HepG2 (cell line): ENCODE measurements around the gene MST1. TPM values are rescaled to one million over a fixed set of nuclear protein-coding genes. Genes with fewer than 3 reads are reported as not detected.

Experiments
- ARID2 ChIP-seq: sonication (generic); formaldehyde crosslinking; IDR thresholded peaks from 2 replicates; pipeline ENCODE4 v1.8.1; 2022; ENCODE audit warnings: mild to moderate bottlenecking, missing genetic modification reagents, borderline replicate concordance
- ATF7-NPFF ChIP-seq: sonication (generic); formaldehyde crosslinking; IDR thresholded peaks from 2 replicates; pipeline ENCODE4 v1.8.1; 2023; ENCODE audit warnings: mild to moderate bottlenecking, low read depth, missing genetic modification reagents, moderate library complexity
- GATA4 ChIP-seq: sonication (generic); IDR thresholded peaks from 2 replicates; pipeline ENCODE4 v1.6.1; 2016; ENCODE audit warnings: antibody characterized with exemption, low read depth, borderline replicate concordance
- HMG20B ChIP-seq: conservative IDR thresholded peaks from 2 replicates; pipeline ENCODE4 v1.6.1; 2016; ENCODE audit warnings: missing genetic modification reagents, missing compliant biosample characterization
- HOXA9 ChIP-seq: sonication (generic); formaldehyde crosslinking; IDR thresholded peaks from 2 replicates; pipeline ENCODE4 v1.8.1; 2022; ENCODE audit warnings: missing genetic modification reagents, mild to moderate bottlenecking, moderate library complexity, borderline replicate concordance
- IRX3 ChIP-seq: sonication (generic); formaldehyde crosslinking; IDR thresholded peaks from 2 replicates; pipeline ENCODE4 v1.8.1; 2023; ENCODE audit warnings: mild to moderate bottlenecking, low read depth, missing genetic modification reagents, borderline replicate concordance
- KMT2A ChIP-seq: sonication (generic); formaldehyde crosslinking; IDR thresholded peaks from 2 replicates; pipeline ENCODE4 v1.4.0; 2020; ENCODE audit warnings: missing genetic modification reagents
- NR1H2 ChIP-seq: sonication (generic); formaldehyde crosslinking; IDR thresholded peaks from 2 replicates; pipeline ENCODE4 v1.8.1; 2022; ENCODE audit warnings: low read depth, missing genetic modification reagents, borderline replicate concordance
- POLR2A ChIP-seq, 2 experiments: IDR thresholded peaks; 2 replicates each; pipeline ENCODE4 v1.6.1; 2011; ENCODE audit warnings: low read depth in 2 of 2, low read length in 2 of 2, mild to moderate bottlenecking in 1 of 2, moderate library complexity in 1 of 2; ENCODE audit not compliant: insufficient read depth in 1 of 2
- RAD51 ChIP-seq: fragments of 450-650 bp; IDR thresholded peaks from 2 replicates; pipeline ENCODE4 v1.6.1; 2016; ENCODE audit warnings: borderline replicate concordance
- RBFOX2 ChIP-seq: fragments of 200-400 bp; formaldehyde crosslinking; IDR thresholded peaks from 2 replicates; pipeline ENCODE4 v1.6.1; 2017; ENCODE audit warnings: low read depth, mild to moderate bottlenecking, low read length
- SIN3A ChIP-seq: IDR thresholded peaks from 2 replicates; pipeline ENCODE4 v1.6.1; 2011; ENCODE audit warnings: low read depth, mild to moderate bottlenecking, control low read depth, low read length, borderline replicate concordance
- TGIF2 ChIP-seq: IDR thresholded peaks from 2 replicates; pipeline ENCODE4 v1.6.1; 2016; ENCODE audit warnings: control low read depth, missing compliant biosample characterization
- ZNF296 ChIP-seq: sonication (generic); formaldehyde crosslinking; conservative IDR thresholded peaks from 2 replicates; pipeline ENCODE4 v1.5.0; 2020; ENCODE audit warnings: mild to moderate bottlenecking, missing genetic modification reagents
- ZNF572 ChIP-seq: sonication (generic); formaldehyde crosslinking; IDR thresholded peaks from 2 replicates; pipeline ENCODE4 v1.5.1; 2020; ENCODE audit warnings: mild to moderate bottlenecking, missing genetic modification reagents
- polyA plus RNA-seq, 8 experiments: library from polyadenylated mRNA; depleted of rRNA in 3 of 8; stranded (reverse) in 7 of 8; unstranded in 1 of 8; fragments of >200 nt; fragmentation: Illumina TruSeq in 4 of 8; extraction: Trizol in 4 of 8; gene quantifications; 2 replicates each; pipeline versions ENCODE4 v1.2.1 to v1.2.3, GENCODE V29; 2011 to 2016; ENCODE audit warnings: low read depth in 4 of 8, missing spikeins in 1 of 8, mixed read lengths in 1 of 8; ENCODE audit not compliant: insufficient read depth in 1 of 8
- total RNA-seq, 5 experiments: library from RNA; depleted of rRNA; stranded (reverse); fragments of >200 nt; fragmentation: Illumina TruSeq; extraction: Trizol; gene quantifications; 2 replicates each; pipeline ENCODE4 v1.2.3, GENCODE V29; 2016; ENCODE audit warnings: low read depth in 1 of 5
- TF ChIP-seq, protein P1 (sequence below): fragments of 450-650 bp; IDR thresholded peaks from 2 replicates; pipeline ENCODE4 v1.6.1; 2016
- TF ChIP-seq, protein P2 (sequence below): sonication (generic); formaldehyde crosslinking; IDR thresholded peaks from 2 replicates; pipeline ENCODE4 v1.5.0; 2020; ENCODE audit warnings: missing genetic modification reagents
- TF ChIP-seq, protein P3 (sequence below): sonication (generic); formaldehyde crosslinking; IDR thresholded peaks from 2 replicates; pipeline ENCODE4 v1.5.1; 2020; ENCODE audit warnings: mild to moderate bottlenecking, missing genetic modification reagents, moderate library complexity
- TF ChIP-seq, protein P4 (sequence below): sonication (generic); formaldehyde crosslinking; IDR thresholded peaks from 2 replicates; pipeline ENCODE4 v1.5.0; 2020; ENCODE audit warnings: mild to moderate bottlenecking, missing genetic modification reagents
- TF ChIP-seq, protein P5 (sequence below): sonication (generic); formaldehyde crosslinking; IDR thresholded peaks from 2 replicates; pipeline ENCODE4 v1.8.0; 2022; ENCODE audit warnings: missing genetic modification reagents, mild to moderate bottlenecking, borderline replicate concordance
- TF ChIP-seq, protein P6 (sequence below), 2 experiments: sonication (generic) in 1 of 2; formaldehyde crosslinking in 1 of 2; IDR thresholded peaks; 2 replicates each; pipeline versions ENCODE4 v1.5.1 to v1.6.1; 2011 to 2020; ENCODE audit warnings: borderline replicate concordance in 1 of 2, low read depth in 1 of 2, low read length in 1 of 2, mild to moderate bottlenecking in 1 of 2, missing genetic modification reagents in 1 of 2, moderate library complexity in 1 of 2

MST1 gene
- total and polyA plus RNA-seq, 2 of the 13 experiments (the other 11 are each of a cell fraction or from before 2014, with no cell fraction given), result 189 to 452 TPM

DNA sequence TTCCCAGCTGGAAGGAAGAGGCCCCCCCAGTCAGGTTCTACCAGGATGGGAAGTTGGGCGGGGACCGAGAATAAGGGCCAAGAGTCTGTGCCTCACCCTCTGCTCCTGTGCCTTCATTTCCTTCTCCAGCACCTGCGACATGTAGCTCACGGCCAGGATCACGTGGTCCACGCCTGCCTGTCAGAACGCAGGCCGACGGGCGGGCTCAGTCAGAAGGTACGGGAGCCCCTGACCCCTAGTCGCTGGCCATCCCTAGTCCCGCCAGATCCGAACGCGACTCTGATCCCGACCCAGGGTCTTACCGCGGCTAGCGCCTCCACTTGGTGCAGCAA lies 34.0 kb upstream of the MST1 start (continued):
- no peak; the same call in 1 of the 2 replicates for TF ChIP-seq ATF7-NPFF
- peak; percentile 3; the same call in 1 of the 2 replicates for TF ChIP-seq IRX3 (CRISPR knock-in tag)
- no peak for TF ChIP-seq RBFOX2
- peak; percentile 47 for TF ChIP-seq TGIF2 (CRISPR knock-in tag)
- TF ChIP-seq RAD51, result peak; percentile 75; the same call in 1 of the 2 replicates
- no peak for TF ChIP-seq HMG20B (CRISPR knock-in tag)
- TF ChIP-seq, protein P1, sequence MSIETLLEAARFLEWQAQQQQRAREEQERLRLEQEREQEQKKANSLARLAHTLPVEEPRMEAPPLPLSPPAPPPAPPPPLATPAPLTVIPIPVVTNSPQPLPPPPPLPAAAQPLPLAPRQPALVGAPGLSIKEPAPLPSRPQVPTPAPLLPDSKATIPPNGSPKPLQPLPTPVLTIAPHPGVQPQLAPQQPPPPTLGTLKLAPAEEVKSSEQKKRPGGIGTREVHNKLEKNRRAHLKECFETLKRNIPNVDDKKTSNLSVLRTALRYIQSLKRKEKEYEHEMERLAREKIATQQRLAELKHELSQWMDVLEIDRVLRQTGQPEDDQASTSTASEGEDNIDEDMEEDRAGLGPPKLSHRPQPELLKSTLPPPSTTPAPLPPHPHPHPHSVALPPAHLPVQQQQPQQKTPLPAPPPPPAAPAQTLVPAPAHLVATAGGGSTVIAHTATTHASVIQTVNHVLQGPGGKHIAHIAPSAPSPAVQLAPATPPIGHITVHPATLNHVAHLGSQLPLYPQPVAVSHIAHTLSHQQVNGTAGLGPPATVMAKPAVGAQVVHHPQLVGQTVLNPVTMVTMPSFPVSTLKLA, result 0 out of 2 replicates have a peak, but pooled peaks have one; percentile 7
- TF ChIP-seq ZNF572 (CRISPR knock-in tag), result 0 out of 2 replicates have a peak, but pooled peaks have one; percentile 60
- no peak for TF ChIP-seq GATA4
- no peak for TF ChIP-seq ARID2 (CRISPR knock-in tag)
- TF ChIP-seq, protein P2, sequence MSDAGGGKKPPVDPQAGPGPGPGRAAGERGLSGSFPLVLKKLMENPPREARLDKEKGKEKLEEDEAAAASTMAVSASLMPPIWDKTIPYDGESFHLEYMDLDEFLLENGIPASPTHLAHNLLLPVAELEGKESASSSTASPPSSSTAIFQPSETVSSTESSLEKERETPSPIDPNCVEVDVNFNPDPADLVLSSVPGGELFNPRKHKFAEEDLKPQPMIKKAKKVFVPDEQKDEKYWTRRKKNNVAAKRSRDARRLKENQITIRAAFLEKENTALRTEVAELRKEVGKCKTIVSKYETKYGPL (CRISPR knock-in tag), result no peak
- TF ChIP-seq POLR2A (IDR thresholded peaks at IDR 0.05; ENCODE audit: insufficient read depth in 1 of 2, low read depth in 2 of 2, low read length in 2 of 2), result peak in 1 of 2 experiments; percentile 37; a peak in 1 of 4 replicates
- 0 out of 2 replicates have a peak, but pooled peaks have one; percentile 51 for TF ChIP-seq HOXA9 (CRISPR knock-in tag)
- TF ChIP-seq, protein P3, sequence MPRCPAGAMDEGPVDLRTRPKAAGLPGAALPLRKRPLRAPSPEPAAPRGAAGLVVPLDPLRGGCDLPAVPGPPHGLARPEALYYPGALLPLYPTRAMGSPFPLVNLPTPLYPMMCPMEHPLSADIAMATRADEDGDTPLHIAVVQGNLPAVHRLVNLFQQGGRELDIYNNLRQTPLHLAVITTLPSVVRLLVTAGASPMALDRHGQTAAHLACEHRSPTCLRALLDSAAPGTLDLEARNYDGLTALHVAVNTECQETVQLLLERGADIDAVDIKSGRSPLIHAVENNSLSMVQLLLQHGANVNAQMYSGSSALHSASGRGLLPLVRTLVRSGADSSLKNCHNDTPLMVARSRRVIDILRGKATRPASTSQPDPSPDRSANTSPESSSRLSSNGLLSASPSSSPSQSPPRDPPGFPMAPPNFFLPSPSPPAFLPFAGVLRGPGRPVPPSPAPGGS (CRISPR knock-in tag), result no peak
- TF ChIP-seq, protein P4, sequence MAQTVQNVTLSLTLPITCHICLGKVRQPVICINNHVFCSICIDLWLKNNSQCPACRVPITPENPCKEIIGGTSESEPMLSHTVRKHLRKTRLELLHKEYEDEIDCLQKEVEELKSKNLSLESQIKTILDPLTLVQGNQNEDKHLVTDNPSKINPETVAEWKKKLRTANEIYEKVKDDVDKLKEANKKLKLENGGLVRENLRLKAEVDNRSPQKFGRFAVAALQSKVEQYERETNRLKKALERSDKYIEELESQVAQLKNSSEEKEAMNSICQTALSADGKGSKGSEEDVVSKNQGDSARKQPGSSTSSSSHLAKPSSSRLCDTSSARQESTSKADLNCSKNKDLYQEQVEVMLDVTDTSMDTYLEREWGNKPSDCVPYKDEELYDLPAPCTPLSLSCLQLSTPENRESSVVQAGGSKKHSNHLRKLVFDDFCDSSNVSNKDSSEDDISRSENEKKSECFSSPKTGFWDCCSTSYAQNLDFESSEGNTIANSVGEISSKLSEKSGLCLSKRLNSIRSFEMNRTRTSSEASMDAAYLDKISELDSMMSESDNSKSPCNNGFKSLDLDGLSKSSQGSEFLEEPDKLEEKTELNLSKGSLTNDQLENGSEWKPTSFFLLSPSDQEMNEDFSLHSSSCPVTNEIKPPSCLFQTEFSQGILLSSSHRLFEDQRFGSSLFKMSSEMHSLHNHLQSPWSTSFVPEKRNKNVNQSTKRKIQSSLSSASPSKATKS (CRISPR knock-in tag), result no peak
- 0 out of 2 replicates have a peak, but pooled peaks have one; percentile 41 for TF ChIP-seq NR1H2
- TF ChIP-seq, protein P5, sequence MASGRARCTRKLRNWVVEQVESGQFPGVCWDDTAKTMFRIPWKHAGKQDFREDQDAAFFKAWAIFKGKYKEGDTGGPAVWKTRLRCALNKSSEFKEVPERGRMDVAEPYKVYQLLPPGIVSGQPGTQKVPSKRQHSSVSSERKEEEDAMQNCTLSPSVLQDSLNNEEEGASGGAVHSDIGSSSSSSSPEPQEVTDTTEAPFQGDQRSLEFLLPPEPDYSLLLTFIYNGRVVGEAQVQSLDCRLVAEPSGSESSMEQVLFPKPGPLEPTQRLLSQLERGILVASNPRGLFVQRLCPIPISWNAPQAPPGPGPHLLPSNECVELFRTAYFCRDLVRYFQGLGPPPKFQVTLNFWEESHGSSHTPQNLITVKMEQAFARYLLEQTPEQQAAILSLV (CRISPR knock-in tag), result 0 out of 2 replicates have a peak, but pooled peaks have one; percentile 1
- TF ChIP-seq, protein P6, sequence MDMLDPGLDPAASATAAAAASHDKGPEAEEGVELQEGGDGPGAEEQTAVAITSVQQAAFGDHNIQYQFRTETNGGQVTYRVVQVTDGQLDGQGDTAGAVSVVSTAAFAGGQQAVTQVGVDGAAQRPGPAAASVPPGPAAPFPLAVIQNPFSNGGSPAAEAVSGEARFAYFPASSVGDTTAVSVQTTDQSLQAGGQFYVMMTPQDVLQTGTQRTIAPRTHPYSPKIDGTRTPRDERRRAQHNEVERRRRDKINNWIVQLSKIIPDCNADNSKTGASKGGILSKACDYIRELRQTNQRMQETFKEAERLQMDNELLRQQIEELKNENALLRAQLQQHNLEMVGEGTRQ (IDR thresholded peaks at IDR 0.05; ENCODE audit: low read depth, low read length), result peak; percentile 75
- TF ChIP-seq, protein P6 (CRISPR knock-in tag; IDR thresholded peaks at IDR 0.05; ENCODE audit: borderline replicate concordance), result peak; percentile 71; the same call in 1 of the 2 replicates
- TF ChIP-seq KMT2A (CRISPR knock-in tag), result no peak
- peak; percentile 68; the same call in 1 of the 2 replicates for TF ChIP-seq ZNF296 (CRISPR knock-in tag)
- no peak for TF ChIP-seq SIN3A
